PC-9 (cell line): ENCODE results near the gene ATXN3. TPM values are rescaled to one million over a fixed set of nuclear protein-coding genes. Genes with fewer than 3 reads are reported as not detected.

ENCODE experiments used
- Bru-seq: library from RNA; stranded (reverse); fragments of 400-500 nt; gene quantifications from one replicate; lab custom pipeline; 2021; lab: Mats Ljungman, UMichigan
- BruChase-seq, 2 experiments: library from RNA; stranded (reverse); fragments of 400-500 nt; gene quantifications; one replicate each; lab custom pipeline; 2021; lab: Mats Ljungman, UMichigan
- BruUV-seq: library from RNA; stranded (reverse); fragments of 400-500 nt; replicated peaks from 2 replicates; lab custom pipeline; 2021; lab: Mats Ljungman, UMichigan
- CTCF ChIA-PET: fragments of 300-600 bp; sonication (Branson Sonifier 250); formaldehyde crosslinking; loops from one replicate; lab custom pipeline; 2022; ENCODE audit warnings: antibody characterized with exemption; lab: Charles Lee
- POLR2A ChIA-PET: fragments of 300-600 bp; sonication (Branson Sonifier 250); formaldehyde crosslinking; loops from one replicate; lab custom pipeline; 2022; ENCODE audit warnings: antibody characterized with exemption; ENCODE audit not compliant: unreplicated experiment; lab: Charles Lee
- DNase-seq, 2 experiments: peaks; one replicate each; pipeline versions ENCODE4 v3.0.0 to v3.0.0-alpha.2; 2015 to 2022; ENCODE audit warnings: mixed read lengths in 1 of 2
- H2AFZ ChIP-seq: fragments of 200-600 bp; sonication (generic); 2 replicates; pipeline ENCODE4 v1.8.1; 2017; ENCODE audit warnings: antibody characterized with exemption
- H3F3A ChIP-seq: fragments of 200-600 bp; sonication (generic); 2 replicates; pipeline ENCODE4 v1.8.1; 2017; ENCODE audit warnings: antibody characterized with exemption, mild to moderate bottlenecking, low read depth; ENCODE audit not compliant: insufficient read depth
- H3K27ac ChIP-seq: fragments of 200-600 bp; sonication (generic); 2 replicates; pipeline ENCODE4 v1.6.1; 2016; ENCODE audit warnings: mixed run types
- H3K27me3 ChIP-seq: fragments of 200-600 bp; sonication (generic); 2 replicates; pipeline ENCODE4 v1.6.1; 2016; ENCODE audit warnings: low read depth, mixed run types; ENCODE audit not compliant: insufficient read depth
- H3K36me3 ChIP-seq: fragments of 200-600 bp; sonication (generic); 2 replicates; pipeline ENCODE4 v1.6.1; 2016; ENCODE audit warnings: low read depth, mixed run types
- H3K4me1 ChIP-seq: fragments of 200-600 bp; sonication (generic); replicated peaks from 2 replicates; pipeline ENCODE4 v1.6.1; 2016; ENCODE audit warnings: mixed run types; ENCODE audit not compliant: insufficient read depth
- H3K4me2 ChIP-seq: fragments of 200-600 bp; sonication (generic); 2 replicates; pipeline ENCODE4 v1.6.1; 2017; ENCODE audit warnings: mixed run types
- H3K4me3 ChIP-seq: fragments of 200-600 bp; sonication (generic); 2 replicates; pipeline ENCODE4 v1.6.1; 2016; ENCODE audit warnings: mixed run types
- H3K79me2 ChIP-seq: fragments of 200-600 bp; sonication (generic); 2 replicates; pipeline ENCODE4 v1.6.1; 2017; ENCODE audit warnings: low read depth, mixed run types
- H3K9me2 ChIP-seq: fragments of 200-600 bp; sonication (generic); 2 replicates; pipeline ENCODE4 v1.8.1; 2017; ENCODE audit warnings: mild to moderate bottlenecking; ENCODE audit not compliant: insufficient read depth
- H3K9me3 ChIP-seq: fragments of 200-600 bp; sonication (generic); 2 replicates; pipeline ENCODE4 v1.8.1; 2016; ENCODE audit warnings: low read depth; ENCODE audit not compliant: insufficient read depth
- H4K20me1 ChIP-seq: fragments of 200-600 bp; sonication (generic); 2 replicates; pipeline ENCODE4 v1.8.1; 2017; ENCODE audit not compliant: insufficient read depth
- CTCF ChIP-seq: fragments of 200-600 bp; sonication (generic); conservative IDR thresholded peaks from 2 replicates; pipeline ENCODE4 v1.6.1; 2017; ENCODE audit warnings: mixed run types, antibody characterized with exemption, mild to moderate bottlenecking, moderate library complexity
- EZH2 ChIP-seq: fragments of 200-600 bp; sonication (generic); IDR thresholded peaks from 2 replicates; pipeline ENCODE4 v1.8.0; 2017; ENCODE audit warnings: antibody characterized with exemption, low read depth
- intact Hi-C: fragments of 100-400 bp; cut with micrococcal nuclease; formaldehyde crosslinking; loops from one replicate; pipeline ENCODE4 v1.10.0; 2022; ENCODE audit not compliant: unreplicated experiment
- long read RNA-seq: library from polyadenylated mRNA; stranded (forward); transcript quantifications from one replicate; pipeline ENCODE4 v2.0.0, GENCODE V29; 2022
- total RNA-seq: library from RNA; stranded (reverse); gene quantifications from 2 replicates; pipeline ENCODE4 v1.2.3, GENCODE V29; 2021

The ATXN3 gene
- total RNA-seq (5.9 and 8.5 TPM in 2 replicates), Bru-seq, nascent RNA (percentile 49 among the genes with signal in this experiment), BruChase-seq, experiment 1, labeled RNA remaining after a 2-hour chase (percentile 53 among the genes with signal in this experiment), BruChase-seq, experiment 2, labeled RNA remaining after a 6-hour chase (percentile 48 among the genes with signal in this experiment)
- long read RNA-seq, full-length matches to known transcripts, result 6 of 9 reads
- long read RNA-seq, partial matches to known transcripts, result 0 of 9 reads
- long read RNA-seq, other reads (novel, unspliced or antisense), result 3 of 9 reads

- peak within 1 kb of the TSS; percentile 93 for H2AFZ ChIP-seq
- H3K27me3 ChIP-seq, result no peaks in the 10 kb centered on the region
- H3K9me2 ChIP-seq, result no peaks in the 10 kb centered on the region
- POLR2A ChIA-PET, result interaction anchor here (0.5 to 0.7 kb wide), 5 partner anchors 16 to 1152 kb away, joined by 3 to 11 read pairs (median 5); no protein-coding TSS in a partner anchor
- intact Hi-C loops, result no loop called here
- no peaks in the 10 kb centered on the region for H3K36me3 ChIP-seq
- peaks cover 4% of the 10 kb centered on the region for H3K4me1 ChIP-seq
- CTCF ChIA-PET, result interaction anchor here (0.5 to 0.8 kb wide), 2 partner anchors 25 to 401 kb away, joined by 3 to 4 read pairs; no protein-coding TSS in a partner anchor
- H4K20me1 ChIP-seq, result no peaks in the 10 kb centered on the region
- TF ChIP-seq CTCF, result no peak; the same call in 1 of the 2 replicates
- TF ChIP-seq EZH2, result no peak
- peak within 1 kb of the TSS; percentile 98 for H3K4me3 ChIP-seq
- DNase-seq, result peak; percentile 74 to 86
- H3K79me2 ChIP-seq, result peaks cover 39% of the 10 kb centered on the region
- BruUV-seq, result no TSS peak
- H3K27ac ChIP-seq, result peak within 1 kb of the TSS; percentile 83
- peaks cover 9% of the 10 kb centered on the region; the same call in 1 of the 2 replicates for H3F3A ChIP-seq
- no peaks in the 10 kb centered on the region for H3K9me3 ChIP-seq
- peak within 1 kb of the TSS; percentile 85 for H3K4me2 ChIP-seq
Observed at GRCh38 chr14:92106143-92106926, at the start of gene ATXN3. Gene ATXN3 (minus strand): TSS chr14:92106582. CDS start chr14:92106552, 30 bp downstream.

DNA sequence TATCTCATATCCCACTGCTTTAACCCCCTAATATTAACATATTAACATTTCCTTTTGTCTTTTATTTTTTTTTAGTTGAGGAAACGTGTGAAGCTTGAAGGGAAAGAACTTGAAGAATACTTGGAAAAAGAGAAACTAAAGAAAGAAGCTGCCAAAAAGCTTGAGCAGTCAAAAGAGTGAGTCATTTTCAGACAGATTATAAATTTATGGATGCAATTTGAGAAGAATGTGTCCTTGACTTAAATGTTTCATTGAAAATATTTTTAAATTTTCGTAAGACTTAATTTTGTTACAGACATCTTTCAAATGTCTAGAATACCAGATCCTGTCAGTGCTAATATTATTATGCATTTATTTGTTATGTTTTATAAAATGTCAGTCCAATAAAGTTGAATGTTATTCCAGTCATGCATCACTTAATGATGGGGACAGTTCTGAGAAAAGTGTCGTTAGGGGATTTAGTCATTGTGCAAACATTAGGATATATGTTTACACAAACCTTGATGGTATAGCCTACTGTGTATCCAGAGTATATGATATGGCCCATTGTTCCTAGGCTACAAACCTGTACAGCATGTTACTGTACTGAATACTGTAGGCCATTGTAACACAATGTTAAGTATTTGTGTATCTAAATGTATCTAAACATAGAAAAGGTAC lies 48.0 kb upstream of the ATXN3 start:
- DNase-seq, result peak in 1 of 2 experiments; percentile 69
- intact Hi-C loops, result no loop called here
- no peak for TF ChIP-seq EZH2
- TF ChIP-seq CTCF, result no peak
- Histone ChIP-seq H3K9me2 (no peaks in the 10 kb centered on the region), H2AFZ (no peak overlapping the region), H3K4me3 (no peak overlapping the region), H3K4me2 (no peak overlapping the region), H3K27me3 (no peaks in the 10 kb centered on the region), H3K4me1 (peaks cover 22% of the 10 kb centered on the region), H3K79me2 (no peaks in the 10 kb centered on the region), H3K27ac (peak overlapping the region; percentile 63), H3K9me3 (no peaks in the 10 kb centered on the region), H3F3A (peaks cover 16% of the 10 kb centered on the region; the same call in 1 of the 2 replicates), H4K20me1 (0 out of 2 replicates have a peak, but pooled peaks cover 6% of the 10 kb centered on the region), H3K36me3 (no peaks in the 10 kb centered on the region; the same call in 1 of the 2 replicates)
- BruUV-seq, result no TSS peak
- CTCF ChIA-PET, result no interaction called here
- POLR2A ChIA-PET, result no interaction called here

DNA sequence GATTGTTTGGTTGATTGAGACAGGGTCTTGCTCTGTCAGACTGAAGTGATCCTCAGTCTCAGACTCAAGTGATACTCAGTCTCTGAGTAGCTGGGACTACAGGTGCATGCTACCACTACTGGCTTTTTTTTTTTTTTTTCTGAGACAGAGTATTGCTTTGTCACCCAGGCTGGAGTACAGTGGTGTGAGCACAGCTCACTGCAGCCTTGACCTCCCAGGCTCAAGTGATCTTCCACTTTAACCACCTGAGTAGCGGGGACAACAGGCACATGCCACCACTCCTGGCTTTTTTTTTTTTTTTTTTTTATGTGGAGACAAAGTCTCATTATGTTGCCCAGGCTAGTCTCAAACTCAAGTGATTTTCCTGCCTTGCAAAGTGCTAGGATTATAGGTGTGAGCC lies 47.2 kb upstream of the ATXN3 start:
- Histone ChIP-seq H3K4me3 (no peak overlapping the region), H3K27me3 (no peaks in the 10 kb centered on the region), H3K4me2 (no peak overlapping the region), H2AFZ (no peak overlapping the region), H3F3A (peaks cover 16% of the 10 kb centered on the region; the same call in 1 of the 2 replicates), H4K20me1 (0 out of 2 replicates have a peak, but pooled peaks cover 6% of the 10 kb centered on the region), H3K36me3 (no peaks in the 10 kb centered on the region; the same call in 1 of the 2 replicates), H3K4me1 (peaks cover 22% of the 10 kb centered on the region), H3K9me3 (no peaks in the 10 kb centered on the region), H3K9me2 (no peaks in the 10 kb centered on the region), H3K27ac (peak overlapping the region; percentile 63), H3K79me2 (no peaks in the 10 kb centered on the region)
- ChIA-PET CTCF (no interaction called here), POLR2A (no interaction called here)
- no peak for DNase-seq
- no TSS peak for BruUV-seq
- intact Hi-C loops, result no loop called here
- TF ChIP-seq CTCF (no peak), EZH2 (no peak)
